ENCODE measurements around the gene PRKAR1B.
A peak's percentile ranks its signal among the peaks of the same experiment; 100 is the strongest.

The PRKAR1B gene

DNA sequence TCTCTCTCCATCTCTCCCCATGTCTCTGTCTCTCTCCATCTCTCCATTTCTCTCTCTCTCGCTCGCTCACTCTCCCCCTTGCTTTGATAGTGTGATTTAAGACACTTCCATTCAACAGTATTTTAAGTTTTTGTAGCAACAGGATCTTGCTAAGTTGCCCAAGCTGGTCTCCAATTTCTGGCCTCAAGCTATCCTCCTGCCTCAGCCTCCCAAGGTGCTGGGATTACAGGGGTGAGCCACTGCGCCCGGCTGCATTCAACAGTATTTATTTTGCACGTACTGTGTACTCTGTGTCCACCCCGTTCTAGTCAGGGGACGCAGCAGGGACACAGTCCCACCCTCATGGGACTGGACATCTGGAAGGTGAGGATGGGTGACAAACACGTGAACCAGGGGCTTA lies 193.0 kb downstream of the PRKAR1B start:
- no peak for DNase-seq

DNA sequence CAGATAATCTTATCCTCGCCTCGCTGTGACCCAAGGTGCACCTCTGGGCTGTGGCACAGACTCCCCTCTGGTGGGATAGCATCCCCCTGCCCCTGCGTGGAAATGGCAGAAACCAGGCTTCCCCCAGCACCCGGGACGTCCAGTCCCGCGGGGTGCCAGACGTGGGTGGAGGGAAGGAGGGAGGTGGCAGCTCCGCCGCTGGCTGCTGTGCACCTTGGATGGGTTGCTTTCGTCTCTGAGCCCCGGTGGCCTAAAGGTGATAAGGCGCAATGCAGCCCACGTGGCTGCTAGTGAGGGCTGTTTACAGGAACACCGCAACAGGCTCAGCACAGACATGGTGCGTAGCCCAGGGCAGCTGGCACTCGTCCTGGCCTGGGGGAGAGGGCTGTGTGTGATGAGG lies 193.8 kb downstream of the PRKAR1B start:
- no peak for DNase-seq

DNA sequence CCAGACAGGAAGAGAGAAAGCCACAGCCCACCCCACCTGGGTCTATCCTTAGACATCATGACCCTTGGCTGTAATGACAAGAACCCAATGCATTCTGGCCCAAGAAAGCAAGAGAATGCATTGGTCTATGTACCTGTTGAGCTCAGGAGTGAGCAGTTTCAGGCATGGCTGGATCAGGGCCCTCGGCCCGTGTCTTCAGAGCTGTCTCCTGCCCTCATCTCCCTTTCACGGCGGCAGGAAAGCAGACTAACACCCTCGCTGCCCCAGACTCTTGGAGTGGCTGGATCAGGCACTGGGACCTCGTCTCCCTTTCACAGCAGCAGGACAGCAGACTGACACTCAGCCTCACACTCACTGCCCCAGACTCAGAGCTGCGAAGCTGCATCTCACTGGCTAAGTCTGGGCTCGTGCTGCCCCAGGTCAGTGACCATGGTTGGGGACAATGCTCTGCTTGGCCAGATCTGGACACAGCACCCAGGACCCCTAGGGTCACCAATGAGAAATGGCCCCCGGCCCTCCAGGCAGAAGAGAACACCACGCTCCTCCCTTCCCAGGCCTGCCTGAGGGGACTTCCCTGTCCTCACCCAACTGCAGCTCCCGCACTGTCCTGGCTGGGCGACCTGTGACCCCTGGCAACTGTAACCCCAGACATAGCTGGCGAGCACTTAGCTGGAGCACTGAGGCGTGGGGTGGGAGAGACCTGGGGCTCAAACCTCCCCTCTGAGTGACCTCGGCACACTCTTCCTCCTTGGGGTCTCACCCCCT lies 194.5 kb downstream of the PRKAR1B start:
- DNase-seq, result no peak

DNA sequence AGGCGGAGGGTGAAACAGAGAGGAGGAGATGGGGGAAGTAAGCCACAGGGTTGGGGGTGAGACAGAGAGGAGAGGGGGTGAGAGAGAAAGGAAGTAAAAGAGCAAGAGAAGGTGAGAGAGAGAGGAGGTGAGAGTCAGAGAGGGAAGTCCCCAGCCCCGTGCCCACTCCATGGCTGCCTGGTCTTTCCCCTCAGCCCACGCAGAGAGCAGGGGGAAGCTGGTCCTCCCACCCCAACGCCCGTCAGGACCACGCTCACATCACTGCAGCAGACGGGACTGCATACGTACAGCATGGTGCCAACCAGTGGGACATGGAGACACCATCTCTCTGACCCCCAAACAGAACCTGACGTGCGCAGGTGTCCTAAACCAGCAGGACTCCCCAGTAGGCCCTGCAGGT lies 195.3 kb downstream of the PRKAR1B start:
- DNase-seq, result no peak

DNA sequence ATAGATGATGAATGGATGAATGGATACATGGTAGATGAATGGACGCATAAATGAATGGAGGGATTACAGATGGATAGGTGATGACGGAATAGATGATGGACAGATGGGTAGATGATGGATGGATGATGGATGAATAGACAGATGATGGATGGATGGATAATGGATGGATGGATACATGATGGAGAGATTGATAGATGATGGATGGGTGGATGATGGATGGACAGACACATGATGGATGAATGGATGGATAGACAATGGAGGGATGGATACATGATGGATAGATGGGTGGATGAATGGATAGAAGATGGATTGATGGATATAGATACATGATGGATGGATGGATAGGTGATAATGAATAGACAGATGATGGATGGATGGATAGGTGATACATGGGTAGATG lies 198.6 kb downstream of the PRKAR1B start:
- no peak for DNase-seq

DNA sequence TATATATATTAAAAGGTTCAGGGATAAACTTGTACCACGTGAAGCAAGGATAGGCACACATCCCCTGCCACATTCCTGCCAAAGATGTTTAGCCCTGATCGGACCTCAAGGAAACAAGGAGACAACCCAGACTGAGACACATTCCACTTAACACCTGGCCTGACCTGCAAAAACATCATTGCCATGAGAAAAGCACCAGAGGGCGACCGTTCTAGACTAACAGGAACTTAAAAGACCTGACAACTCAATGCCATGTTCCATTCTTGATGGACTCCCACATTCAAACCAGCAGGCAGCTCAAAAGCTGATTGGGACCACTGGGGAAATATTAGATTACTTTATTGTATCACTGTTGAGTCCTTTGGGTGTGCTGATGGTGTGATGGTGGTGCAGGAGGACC lies 199.4 kb downstream of the PRKAR1B start:
- DNase-seq, result no peak

DNA sequence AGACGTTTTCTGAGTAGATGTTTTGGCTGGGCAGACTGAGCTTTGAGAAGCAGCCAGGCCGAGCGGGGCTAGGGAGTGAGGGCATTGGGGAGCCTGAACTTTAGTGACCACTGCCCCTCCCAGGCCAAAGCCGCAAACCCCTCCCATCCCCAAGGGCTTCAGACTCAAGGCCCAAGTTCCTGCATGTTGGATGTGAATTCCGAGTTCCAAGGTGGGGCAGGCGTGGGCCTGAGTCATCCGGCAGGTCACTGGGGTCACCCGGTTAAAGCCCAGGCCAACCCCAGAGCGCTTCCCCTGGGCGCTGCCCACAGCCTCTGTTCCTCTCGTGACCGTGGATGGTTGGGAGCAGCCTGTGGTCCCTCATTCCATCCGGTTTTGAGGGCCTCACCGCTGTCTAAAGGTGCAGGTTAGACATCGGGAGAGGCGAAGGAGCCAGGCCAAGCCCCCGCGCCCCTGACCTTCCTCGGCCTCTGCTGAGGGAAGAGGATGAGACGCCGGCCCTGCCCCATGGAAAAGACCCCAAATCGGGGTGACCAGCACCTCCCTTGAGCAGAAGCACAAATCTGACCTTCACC lies 200.5 kb downstream of the PRKAR1B start:
- no peak for DNase-seq

DNA sequence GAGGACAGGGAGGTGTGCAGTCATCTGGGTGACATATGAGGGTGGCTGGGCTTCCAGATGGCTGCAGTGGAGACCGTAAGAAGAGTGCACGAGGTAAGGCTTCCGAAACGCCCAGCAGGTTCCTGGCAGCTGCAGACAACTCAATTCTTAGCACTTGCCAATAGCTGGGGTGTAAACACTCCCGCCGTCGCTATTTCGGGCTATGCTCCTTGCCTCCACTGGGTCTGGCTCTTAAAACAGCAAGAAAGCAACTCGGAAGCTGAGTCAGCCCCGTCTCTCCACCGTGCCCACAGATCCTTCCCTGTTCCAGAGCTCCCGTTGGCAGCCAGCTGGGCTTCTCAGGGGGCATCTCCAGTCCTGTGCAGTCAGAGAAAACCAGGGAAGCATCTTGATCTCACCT lies 201.3 kb downstream of the PRKAR1B start:
- DNase-seq, result no peak

DNA sequence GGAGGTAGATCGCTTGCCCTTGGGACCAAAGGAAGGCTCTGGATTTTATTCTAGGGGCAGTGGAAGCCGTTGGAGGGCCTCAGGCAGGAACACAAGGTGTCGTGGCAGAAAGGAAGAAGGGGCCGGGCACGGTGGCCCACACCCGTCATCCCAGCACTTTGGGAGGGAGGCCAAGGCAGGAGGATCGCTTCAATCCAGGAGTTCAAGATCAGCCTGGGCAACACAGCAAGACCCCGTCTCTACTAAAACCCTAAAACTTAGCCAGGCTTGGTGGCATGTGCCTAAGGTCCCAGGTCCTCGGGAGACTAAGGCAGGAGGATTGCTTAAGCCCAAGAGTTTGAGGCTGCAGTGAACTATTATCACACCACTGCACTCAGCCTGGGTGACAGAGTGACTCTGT lies 202.3 kb downstream of the PRKAR1B start:
- DNase-seq, result no peak

DNA sequence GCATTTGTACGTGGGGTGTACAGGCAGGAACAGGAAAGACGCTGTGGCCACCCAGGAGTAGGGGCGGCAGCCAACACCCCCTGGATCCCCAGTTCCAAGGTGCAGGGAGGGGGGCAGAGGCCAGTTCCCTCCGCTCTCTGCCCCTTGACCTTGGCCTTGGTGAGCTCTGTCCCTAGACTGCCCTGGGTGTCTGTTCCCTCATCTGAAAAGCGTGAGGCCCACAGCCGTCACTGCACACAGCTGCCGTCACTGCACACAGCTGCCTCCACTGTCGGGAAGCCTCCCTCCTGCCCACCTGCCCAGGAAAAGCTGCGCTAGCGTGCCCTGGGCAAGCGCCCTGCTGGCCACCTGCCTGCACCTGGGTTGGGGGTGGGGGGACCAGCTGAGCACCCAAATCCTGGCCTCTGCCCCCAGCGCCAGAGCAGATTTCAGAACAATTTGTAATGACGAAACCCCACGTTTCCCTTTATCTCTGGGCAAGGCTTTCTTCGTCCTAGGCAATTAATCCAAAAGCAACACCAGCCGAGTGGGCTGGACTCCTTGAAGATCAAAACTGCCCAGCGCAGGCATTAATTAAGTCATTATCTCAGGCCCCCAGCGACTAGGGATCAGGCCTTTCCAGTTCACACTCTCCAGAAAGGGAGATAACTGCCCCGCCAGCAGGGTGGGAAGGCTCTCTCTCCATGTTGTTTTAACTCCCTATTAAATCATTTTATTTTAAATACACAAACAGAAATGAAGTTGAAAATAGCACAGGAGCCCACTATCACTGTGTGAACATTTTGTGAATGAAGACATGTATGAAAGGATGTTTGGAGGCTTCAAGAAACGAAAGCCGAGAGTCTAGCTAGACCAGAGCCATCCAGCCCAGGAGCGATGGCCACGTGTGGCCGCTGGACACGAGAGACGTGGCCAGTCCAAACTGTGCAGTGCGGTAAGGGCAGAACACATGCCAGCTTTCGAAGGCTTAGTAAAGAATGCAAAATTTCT lies 203.4 kb downstream of the PRKAR1B start:
- DNase-seq, result peak; percentile 45

DNA sequence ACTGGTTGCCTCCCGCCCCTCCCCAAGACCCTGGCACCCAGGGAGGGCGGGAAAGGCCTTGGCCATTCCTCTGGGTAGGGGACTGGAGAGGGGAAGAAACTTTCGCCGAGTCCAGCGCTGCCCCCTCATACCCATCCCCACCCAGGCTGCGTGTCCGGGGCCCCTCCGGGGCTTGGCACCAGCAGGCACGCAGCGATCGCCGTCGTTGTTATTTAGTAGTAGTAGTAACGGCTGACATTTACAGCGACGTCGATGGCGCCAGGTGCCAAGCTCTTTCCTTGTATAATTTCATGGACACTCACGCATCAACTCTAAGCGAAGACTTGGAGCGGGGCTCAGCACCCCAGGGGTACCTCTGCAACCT lies 204.1 kb downstream of the PRKAR1B start:
- DNase-seq, result no peak

DNA sequence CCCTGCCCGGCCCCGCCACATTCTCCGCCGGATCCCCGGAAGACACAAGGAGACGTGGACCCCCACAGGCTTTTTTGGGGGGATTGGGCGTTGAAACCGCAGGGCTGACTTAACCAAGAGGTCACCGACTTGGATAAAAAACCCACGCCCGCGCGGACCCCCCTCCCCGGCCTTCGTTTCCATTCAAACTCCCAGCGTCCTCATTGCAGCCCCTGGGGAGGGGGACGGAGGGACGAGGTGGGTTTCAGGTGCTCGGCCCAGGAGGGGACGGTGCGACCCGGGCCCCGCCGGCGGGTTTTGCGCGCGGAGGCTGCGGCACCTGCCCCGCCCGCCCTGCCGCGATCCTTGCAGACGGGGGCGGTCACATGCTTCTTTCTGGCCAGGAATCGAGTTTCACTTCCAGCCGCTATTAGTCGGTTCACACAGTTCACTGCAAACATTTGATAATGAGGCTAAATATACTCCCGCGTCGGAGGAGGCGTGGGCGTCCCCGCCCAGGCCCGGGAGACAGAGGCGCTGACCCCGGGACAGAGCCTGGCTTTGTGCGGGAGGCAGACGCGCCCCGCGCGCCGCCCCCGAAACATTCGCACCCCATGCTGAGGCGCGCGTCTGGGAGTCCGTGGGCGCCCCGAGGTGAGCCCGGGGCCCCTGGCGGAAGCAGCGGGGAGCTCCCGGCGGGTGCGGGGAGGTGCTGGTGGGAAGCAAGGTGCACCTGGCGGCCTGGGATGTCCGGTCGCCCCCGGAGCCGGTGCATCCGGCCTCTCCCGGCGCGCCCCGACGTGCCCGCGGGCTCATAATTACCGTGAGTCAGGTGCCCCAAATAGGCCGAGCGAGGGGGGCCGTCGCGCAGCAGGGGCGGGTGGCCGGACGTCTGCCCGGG lies 204.8 kb downstream of the PRKAR1B start:
- peak; percentile 53 for DNase-seq

DNA sequence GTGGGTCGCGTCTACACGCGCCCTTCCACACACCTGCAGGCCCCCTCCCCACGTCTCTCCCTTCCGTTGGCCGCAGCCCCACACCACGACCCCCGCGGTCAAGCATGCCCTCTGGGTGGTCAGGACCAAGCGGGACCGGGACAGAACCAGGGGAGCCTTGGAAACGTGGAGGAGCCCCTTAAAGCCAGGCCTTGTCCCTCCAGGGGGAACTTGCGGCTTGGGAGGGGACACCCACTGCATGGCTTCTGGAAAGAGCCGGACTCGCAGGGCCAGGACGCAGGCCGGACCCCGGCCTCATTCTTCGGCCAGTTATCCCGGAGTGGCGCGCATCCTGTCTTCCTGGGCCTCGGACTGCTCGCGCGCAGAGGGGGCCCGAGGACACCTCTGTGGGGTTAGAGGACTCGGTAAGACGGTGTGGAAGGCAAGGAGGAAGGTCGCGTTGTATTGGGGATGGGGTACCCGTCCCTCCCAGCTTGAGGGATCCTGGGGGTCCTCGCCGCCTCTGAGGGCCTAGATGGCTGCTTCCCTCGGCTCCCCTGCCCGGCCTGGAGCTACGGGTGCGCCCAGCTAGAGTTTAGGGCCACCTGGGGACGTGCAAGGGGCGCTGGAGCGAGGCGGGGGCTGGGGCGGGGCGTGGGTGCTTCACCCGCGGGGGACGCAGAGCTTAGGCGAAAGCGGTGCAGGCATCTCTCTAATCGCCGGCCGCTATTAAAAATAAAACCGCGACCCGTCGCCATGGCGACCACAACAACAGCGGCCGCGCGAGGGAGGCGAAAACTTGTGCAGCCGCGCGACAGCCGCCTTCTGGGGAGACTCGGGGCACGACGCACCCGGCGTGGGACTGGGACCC lies 205.6 kb downstream of the PRKAR1B start:
- DNase-seq, result peak; percentile 31

DNA sequence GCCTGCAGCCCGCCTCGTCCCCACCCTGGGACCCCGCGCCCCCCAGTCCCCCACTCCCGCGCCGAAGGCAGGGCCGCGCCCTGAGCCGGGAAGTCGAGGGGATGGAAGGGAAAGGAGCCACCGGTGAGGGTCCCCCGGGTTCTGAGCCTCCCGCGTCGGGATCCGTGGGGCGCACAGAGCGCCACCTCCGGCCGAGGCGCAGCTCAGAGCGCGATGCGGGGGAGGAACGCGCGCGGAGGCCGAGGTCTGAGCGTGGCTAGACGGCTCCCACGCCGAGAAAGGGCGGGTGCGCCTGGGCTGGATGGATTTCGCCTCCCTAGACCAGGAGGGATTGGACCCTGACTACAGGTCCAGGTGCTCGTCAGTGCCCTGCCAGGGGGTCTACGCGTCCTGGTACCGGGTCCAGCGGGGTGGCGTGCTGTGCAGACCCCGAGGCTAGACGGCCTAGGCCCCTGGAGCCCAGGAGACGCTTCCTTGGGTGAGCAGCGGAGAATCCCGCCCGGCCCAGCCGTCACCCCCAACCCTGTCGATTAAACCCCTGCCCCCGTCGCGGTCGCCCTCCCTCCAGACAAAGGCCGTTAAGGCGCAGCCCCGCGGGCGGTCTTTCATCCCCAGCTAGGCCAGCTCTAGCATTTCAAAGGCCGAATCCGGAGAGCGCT lies 206.4 kb downstream of the PRKAR1B start:
- DNase-seq, result no peak

DNA sequence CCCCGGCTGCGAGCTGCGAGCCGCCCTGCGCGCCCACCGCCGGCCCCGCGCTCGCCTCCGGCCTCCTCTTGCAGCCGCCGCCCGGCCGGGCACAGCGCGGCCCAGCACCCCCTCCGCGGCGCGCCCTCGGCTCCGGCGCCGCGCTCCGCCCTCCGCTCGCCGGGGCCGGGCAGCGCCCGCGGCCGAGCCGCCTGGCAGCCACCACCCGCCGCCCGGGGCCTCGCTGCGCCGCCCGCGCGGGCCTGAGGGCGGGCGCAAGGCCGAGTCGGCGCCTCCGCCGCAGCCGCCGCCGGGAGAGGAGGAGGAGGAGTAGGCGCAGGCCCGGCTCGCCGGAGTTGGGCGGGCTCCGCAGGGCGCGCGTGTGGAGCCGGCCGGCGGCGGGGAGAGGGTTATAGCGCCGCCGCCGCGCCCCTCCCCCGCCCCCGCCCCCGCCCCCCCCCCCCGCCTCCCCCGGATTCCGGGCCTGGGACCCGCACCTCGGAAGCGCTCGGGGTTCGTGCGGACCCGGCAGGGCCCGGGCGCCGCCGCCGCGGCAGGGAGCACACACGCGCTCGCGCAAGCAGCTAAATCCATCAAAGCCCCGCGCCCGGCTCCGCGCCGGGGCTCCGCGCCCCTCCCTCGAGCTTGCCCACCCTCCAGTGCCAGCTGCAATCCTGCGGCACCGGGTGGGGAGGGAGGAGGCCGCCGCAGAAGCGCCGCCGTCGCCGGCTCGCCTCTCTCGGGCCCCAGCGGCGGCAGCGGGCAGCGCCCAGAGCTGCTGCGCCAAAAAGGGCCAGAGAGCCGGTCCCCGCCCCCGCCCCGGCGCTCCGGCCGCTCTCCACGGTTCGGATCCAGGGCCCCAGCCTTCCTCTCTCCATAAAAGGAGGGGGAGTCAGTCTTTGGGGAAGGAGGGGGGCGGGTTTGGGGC lies 207.3 kb downstream of the PRKAR1B start, which contains the start of gene PDGFA:
TSS of gene PDGFA (minus strand) at position 363 of the 907 bp plus-strand sequence. CDS start 845 bp downstream, outside the sequence.
- DNase-seq, result peak; percentile 60

DNA sequence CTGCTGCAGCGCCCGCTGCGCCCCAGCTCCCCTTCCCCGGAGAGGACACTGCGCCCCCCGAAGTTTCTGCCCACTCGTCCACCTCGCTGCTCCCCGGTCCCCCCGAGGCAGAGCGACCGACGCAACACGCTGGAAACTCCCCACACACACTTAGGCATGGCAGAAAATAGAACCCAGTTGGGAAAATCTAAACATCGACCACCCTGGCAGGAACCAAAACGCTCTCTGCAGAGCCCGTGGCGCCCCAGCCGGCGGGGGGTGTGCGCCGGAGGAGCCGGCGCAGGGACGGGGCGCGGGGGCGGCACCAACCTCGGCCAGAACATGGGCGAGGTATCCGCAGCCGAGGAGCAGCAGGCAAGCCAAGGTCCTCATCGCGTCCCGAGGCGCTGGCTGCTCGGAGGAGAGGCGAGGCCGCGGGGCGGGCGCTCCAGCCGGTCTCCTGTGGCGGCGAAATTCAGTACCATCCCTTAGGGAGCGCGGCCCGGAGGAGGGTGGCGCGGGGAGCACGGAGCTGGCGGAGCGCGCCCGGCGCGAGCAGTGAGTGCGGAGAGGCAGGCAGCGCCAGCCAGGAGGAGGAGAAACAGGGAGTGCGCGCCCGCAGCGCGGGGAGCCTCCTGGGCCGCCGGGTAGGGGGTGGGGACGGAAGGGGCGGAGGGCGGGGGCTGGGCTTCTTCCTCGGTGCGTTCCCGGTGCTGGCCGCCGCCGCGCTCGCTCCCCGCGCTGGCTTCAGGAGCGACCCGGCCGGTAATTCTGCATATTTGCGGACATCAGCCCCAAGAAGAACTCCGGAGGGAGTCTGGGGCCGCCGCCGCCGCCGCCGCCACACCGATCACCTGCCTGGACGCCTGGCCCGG lies 208.2 kb downstream of the PRKAR1B start:
- peak; percentile 66 for DNase-seq

DNA sequence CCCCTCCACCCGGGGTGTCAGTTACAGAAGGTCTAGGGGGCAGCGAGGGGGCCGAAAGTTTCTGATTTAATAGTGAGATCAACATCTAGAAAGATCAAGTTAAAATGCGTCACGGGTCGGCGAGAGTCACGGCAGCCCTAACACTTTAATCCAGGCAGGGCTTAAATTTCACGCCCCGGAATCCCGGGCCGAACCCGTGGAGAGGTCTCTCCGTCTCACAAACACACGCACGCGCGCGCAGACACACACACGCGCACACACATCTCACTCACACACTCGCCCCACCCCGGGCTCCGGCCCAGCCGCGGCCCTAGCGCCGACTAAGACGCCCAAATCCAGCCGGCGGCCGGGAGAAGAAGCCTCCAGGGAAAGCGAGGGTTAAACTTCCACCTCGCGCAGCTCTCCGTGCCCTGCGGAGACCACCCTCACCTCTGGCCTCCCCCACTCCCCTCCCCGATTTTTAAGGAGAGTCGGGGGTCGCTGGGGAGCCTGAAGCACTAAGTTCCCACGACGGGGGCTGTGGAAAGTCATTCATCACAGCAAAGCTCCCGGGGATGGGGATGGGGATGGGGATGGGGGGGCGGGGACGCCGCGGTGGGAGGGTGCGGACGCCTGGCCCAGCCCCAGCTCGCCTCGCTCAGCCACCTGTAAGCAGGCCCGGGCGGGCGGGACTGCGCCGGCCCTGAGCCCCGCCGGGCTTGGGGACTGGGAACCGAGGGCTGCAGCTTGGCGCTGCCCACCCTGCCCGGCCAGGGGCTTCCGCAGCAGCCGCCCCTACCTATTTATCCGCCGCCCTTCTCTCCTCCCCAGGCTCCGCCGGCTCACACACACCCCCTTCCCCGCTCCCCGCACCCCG lies 209.1 kb downstream of the PRKAR1B start:
- DNase-seq, result no peak
